Glutamatergic neuron (in vitro differentiated cells): ENCODE data around the gene GLB1L3. TPM values are rescaled to one million over a fixed set of nuclear protein-coding genes. Genes with fewer than 3 reads are reported as not detected.

Source experiments
- DNase-seq: peaks from one replicate; pipeline ENCODE4 v3.0.0; 2022
- H3K27ac Mint-ChIP-seq: one replicate; pipeline ENCODE4 v1.8.0; 2020; ENCODE audit warnings: mild to moderate bottlenecking, mixed read lengths, inconsistent platforms; ENCODE audit not compliant: unreplicated experiment
- H3K27me3 Mint-ChIP-seq: one replicate; pipeline ENCODE4 v1.8.0; 2020; ENCODE audit warnings: mild to moderate bottlenecking, moderate library complexity, mixed read lengths, inconsistent platforms; ENCODE audit not compliant: unreplicated experiment
- H3K36me3 Mint-ChIP-seq: one replicate; pipeline ENCODE4 v1.8.0; 2020; ENCODE audit warnings: mild to moderate bottlenecking, mixed read lengths, inconsistent platforms; ENCODE audit not compliant: unreplicated experiment
- H3K4me1 Mint-ChIP-seq: one replicate; pipeline ENCODE4 v1.8.0; 2020; ENCODE audit warnings: mild to moderate bottlenecking, low read depth, mixed read lengths, inconsistent platforms; ENCODE audit not compliant: unreplicated experiment
- H3K4me3 Mint-ChIP-seq: one replicate; pipeline ENCODE4 v1.8.0; 2020; ENCODE audit warnings: mild to moderate bottlenecking, mixed read lengths, inconsistent platforms; ENCODE audit not compliant: unreplicated experiment
- H3K9me3 Mint-ChIP-seq: one replicate; pipeline ENCODE4 v1.8.0; 2020; ENCODE audit warnings: mild to moderate bottlenecking, moderate library complexity, mixed read lengths, inconsistent platforms; ENCODE audit not compliant: unreplicated experiment
- long read RNA-seq: library from polyadenylated mRNA; unstranded; transcript quantifications from one replicate; pipeline ENCODE4 v2.0.0, GENCODE V29; 2020; ENCODE audit not compliant: unreplicated experiment
- total RNA-seq: library from RNA; stranded (reverse); fragmentation: NEBNext Ultra II Directional; extraction: Animal tissue kit (Norgen Biotek cat#: 25700); gene quantifications from one replicate; pipeline ENCODE4 v1.2.1, GENCODE V29; 2021; ENCODE audit not compliant: unreplicated experiment
- TF ChIP-seq, protein P1 (sequence below): fragments of 200-600 bp; sonication (generic); IDR thresholded peaks from one replicate; pipeline ENCODE4 v1.5.0; 2021; ENCODE audit not compliant: partially characterized antibody, unreplicated experiment

The GLB1L3 gene, protein sequence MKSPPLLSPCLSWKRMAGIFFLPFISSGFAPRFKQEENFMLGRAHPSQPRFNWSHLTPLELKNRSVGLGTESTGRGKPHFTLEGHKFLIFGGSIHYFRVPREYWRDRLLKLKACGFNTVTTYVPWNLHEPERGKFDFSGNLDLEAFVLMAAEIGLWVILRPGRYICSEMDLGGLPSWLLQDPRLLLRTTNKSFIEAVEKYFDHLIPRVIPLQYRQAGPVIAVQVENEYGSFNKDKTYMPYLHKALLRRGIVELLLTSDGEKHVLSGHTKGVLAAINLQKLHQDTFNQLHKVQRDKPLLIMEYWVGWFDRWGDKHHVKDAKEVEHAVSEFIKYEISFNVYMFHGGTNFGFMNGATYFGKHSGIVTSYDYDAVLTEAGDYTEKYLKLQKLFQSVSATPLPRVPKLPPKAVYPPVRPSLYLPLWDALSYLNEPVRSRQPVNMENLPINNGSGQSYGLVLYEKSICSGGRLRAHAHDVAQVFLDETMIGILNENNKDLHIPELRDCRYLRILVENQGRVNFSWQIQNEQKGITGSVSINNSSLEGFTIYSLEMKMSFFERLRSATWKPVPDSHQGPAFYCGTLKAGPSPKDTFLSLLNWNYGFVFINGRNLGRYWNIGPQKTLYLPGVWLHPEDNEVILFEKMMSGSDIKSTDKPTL
- total RNA-seq: 0.83 TPM
- long read RNA-seq: 0 reads

DNA sequence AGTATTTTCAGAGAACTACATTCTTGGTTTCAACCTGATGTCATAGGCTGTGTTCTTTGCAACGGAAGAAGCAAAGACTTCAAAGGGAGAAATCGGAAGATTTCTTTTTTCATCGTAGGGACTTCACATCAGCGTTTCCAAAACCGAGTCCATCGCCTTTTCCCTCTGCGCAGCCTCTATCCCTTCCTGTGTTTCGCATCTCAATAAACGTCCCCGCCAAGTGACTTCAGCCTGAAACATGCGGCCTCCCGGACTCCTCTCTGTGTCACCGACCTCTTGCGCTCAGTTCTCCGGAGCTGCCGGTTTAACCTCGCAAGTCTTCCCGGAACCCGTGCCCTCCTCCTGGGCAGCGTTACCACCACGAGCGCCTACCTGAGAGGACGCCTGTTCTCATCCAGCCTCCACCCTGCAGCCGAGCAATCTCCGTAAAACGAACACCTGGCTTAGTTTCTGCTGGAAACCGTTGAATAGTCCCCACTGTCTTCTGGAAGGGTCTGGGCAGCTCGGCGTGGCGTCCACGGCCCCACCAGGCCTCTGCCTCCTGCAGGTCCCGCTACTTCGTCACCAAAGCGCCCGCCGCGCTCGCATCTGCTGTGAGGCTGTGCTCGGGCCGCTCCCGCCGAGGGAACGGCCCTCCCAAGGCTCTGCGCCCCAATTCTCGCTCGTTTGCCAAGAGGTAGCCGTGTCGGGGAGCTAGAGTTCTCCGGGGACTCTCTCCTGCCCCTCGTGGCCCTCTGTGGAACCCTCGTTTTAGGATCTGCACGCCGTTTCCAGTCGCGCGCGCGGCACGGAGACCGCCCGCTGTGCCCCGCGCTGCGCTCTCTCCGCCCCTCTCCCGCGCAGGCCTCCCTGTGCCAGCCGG, at the start of gene GLB1L3:
Gene GLB1L3, plus strand, starts transcription at position 846 of the 862 bp plus-strand sequence. CDS start 362 bp downstream, outside the sequence.
- H3K36me3 Mint-ChIP-seq: peaks cover 5% of the 10 kb centered on the region
- TF ChIP-seq, protein P1, sequence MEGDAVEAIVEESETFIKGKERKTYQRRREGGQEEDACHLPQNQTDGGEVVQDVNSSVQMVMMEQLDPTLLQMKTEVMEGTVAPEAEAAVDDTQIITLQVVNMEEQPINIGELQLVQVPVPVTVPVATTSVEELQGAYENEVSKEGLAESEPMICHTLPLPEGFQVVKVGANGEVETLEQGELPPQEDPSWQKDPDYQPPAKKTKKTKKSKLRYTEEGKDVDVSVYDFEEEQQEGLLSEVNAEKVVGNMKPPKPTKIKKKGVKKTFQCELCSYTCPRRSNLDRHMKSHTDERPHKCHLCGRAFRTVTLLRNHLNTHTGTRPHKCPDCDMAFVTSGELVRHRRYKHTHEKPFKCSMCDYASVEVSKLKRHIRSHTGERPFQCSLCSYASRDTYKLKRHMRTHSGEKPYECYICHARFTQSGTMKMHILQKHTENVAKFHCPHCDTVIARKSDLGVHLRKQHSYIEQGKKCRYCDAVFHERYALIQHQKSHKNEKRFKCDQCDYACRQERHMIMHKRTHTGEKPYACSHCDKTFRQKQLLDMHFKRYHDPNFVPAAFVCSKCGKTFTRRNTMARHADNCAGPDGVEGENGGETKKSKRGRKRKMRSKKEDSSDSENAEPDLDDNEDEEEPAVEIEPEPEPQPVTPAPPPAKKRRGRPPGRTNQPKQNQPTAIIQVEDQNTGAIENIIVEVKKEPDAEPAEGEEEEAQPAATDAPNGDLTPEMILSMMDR: no peak
- peak within 1 kb of the TSS; percentile 73 for H3K27ac Mint-ChIP-seq
- peak; percentile 48 for DNase-seq
- peaks cover 33% of the 10 kb centered on the region for H3K4me1 Mint-ChIP-seq
- H3K27me3 Mint-ChIP-seq: peaks cover 21% of the 10 kb centered on the region
- peaks cover 19% of the 10 kb centered on the region for H3K9me3 Mint-ChIP-seq
- H3K4me3 Mint-ChIP-seq: peak within 1 kb of the TSS; percentile 92

DNA sequence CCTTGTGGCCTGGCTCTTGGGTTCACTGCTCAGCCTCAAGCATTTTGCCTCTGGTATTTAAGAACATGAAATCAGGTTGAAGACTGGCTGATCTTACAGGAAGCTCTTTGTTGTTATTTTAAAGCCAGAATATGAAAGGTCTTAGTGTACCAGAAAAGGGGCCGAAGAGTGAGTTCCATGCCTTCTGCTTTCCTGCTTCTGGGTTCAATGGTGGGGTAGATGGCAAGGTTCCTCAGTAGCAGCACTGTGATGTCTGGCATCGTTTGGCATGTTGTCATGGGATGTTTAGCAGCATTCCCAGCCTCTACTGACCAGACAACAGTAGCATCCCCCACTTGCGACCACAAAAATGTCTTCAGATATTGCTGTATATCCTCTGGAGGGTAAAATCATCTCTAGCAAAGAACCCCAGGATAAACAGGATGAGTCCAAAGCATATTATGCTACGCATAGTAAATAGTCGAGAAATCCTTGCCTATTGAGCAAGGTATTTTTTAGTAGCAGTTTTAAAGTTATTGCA, 49.3 kb upstream of the GLB1L3 start:
- H3K27ac Mint-ChIP-seq: no peak overlapping the region
- TF ChIP-seq, protein P1: no peak
- DNase-seq: no peak

DNA sequence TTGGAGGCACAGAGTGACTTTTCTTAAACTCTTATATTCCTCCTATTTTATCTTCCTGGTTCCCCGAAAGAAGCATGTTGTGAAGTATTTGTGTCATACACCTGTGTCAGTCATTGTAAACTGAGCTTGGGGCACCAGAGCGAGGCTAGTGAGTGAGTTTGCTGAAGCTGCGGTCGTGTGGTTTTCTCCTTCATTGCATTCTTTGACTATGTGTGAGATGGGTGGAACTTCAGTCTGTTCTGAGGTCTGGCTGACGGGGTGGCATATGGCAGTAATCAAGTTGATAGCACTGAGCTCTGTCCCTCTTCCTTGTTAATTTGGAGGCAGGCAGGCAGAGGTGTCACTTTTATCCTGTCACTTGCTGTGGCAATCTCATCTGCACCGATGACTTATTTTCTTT, 47.6 kb upstream of the GLB1L3 start:
- H3K9me3 Mint-ChIP-seq: peaks cover 8% of the 10 kb centered on the region
- peaks cover 29% of the 10 kb centered on the region for H3K4me1 Mint-ChIP-seq
- no peak overlapping the region for H3K4me3 Mint-ChIP-seq
- no peak overlapping the region for H3K27ac Mint-ChIP-seq
- DNase-seq: no peak
- H3K27me3 Mint-ChIP-seq: peaks cover 10% of the 10 kb centered on the region
- no peaks in the 10 kb centered on the region for H3K36me3 Mint-ChIP-seq
- TF ChIP-seq, protein P1: no peak

More for the DNA sequence above, 49.3 kb upstream of the GLB1L3 start:
- Mint-ChIP-seq H3K27me3 (peaks cover 15% of the 10 kb centered on the region), H3K9me3 (peaks cover 14% of the 10 kb centered on the region), H3K4me3 (peak overlapping the region; percentile 97), H3K4me1 (peaks cover 36% of the 10 kb centered on the region), H3K36me3 (peaks cover 5% of the 10 kb centered on the region)

DNA sequence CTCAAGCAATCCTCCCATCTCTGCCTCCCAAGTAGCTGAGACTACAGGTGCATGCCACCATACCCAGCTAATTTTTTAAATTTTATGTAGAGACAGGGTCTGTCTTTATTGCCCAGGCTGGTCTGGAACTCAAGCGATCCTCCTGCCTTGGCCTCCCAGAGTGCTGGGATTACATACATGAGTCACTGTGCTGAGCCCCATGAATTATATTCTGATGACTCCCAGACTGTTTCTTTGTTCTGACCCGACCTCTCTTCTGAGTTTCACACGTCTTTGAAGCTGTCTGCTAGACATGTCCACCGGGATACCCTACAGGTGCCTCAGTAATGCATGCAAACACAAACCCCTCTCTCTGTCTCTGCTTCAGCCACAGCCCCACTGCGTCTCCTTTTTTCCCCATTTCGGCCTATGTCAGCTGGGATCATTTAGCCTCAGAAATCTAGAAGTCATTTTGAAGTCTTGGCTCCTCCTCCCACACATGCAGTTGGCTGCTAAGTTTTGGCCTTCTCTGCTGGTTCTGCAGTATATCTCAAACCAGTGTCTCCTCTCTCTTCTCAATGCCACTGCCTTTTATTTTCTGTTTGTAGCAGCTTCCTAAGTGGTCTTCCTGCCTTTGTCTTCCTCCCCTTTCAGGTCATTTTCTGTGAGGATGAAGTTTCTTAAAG, 46.9 kb upstream of the GLB1L3 start:
- H3K36me3 Mint-ChIP-seq: no peaks in the 10 kb centered on the region
- TF ChIP-seq, protein P1: no peak
- H3K27ac Mint-ChIP-seq: no peak overlapping the region
- H3K27me3 Mint-ChIP-seq: peaks cover 5% of the 10 kb centered on the region
- no peak overlapping the region for H3K4me3 Mint-ChIP-seq
- peaks cover 29% of the 10 kb centered on the region for H3K4me1 Mint-ChIP-seq
- peaks cover 4% of the 10 kb centered on the region for H3K9me3 Mint-ChIP-seq
- no peak for DNase-seq
